Stimulated activated CD8-positive, alpha-beta memory T cell treated with anti-CD3 and anti-CD28 coated beads, Interleukin-2, amount 100 ng/mL, for 1 hour (primary cell): ENCODE results near the gene ARF5.

Experiments used
- DNase-seq, 2 donors: peaks; one replicate each; pipeline ENCODE4 v3.0.0-alpha.2; 2020; ENCODE audit warnings: low read depth in 2 of 2

Gene ARF5

DNA sequence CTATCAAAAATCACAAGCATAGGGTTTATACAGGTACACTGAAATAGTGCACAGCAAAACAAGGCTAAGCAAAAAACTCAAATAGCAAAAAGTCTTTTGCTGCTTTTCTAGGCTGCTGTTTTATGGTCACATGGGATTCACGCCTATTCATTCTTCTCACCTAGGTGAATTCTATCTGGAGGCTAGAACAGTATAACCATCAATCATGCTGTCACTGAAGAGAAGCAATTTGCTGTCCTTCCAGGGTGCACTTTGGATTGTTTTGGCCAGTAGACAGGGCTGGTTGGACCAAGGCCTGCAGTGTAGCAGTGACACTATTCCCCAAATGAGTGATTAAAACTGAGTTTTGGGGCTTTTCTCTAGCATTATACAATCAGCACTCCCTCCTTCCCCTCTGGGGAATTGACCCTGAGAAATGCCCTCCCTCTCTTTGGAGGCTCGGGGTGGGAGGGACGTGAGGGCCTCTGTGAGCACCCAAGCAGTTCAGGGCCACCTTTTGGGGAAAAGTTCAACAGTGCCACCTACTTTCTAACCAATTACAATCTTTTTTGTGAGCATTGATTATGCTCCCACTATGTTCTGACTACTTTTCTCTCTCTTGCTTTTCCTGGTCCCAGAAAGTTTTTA, 47.6 kb downstream of the ARF5 start:
- DNase-seq, result no peak

DNA sequence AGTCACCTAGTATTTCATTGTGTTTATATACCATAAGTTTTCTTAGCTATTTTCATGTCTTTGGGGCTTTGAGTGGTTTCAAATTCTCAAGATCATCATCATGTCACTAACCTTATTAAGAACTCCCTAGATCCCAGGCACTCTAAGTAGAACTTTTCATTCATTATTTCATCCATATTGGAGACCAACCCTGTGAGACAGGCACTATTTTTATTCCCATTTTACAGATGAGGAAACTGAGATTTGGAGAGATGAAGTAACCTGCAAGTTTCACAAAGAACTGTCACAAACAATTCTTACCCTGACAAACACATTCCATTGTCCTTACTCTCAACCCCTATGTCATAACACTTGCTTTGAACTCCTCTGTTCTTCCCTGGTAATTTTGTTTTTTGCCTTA, 50.0 kb downstream of the ARF5 start:
- DNase-seq, result no peak
